Activated B cell treated with CpG ODN at 0.5 μM for 24 hours (primary cell): ENCODE data around the gene PCDH9. TPM values are rescaled to one million over a fixed set of nuclear protein-coding genes. Genes with fewer than 3 reads are reported as not detected.

Experiments
- ATAC-seq: fragments of 200-7000 bp; cut with Tn5 transposase; one replicate; pipeline ENCODE4 v1.10.0; 2021; ENCODE audit warnings: low read depth, mild to moderate bottlenecking, moderate library complexity
- CTCF ChIA-PET: fragments of 350-600 bp; sonication (Branson Sonifier 250); formaldehyde crosslinking; loops from one replicate; lab custom pipeline; 2021; ENCODE audit warnings: antibody characterized with exemption; lab: Charles Lee
- POLR2A ChIA-PET: fragments of 350-600 bp; sonication (Branson Sonifier 250); formaldehyde crosslinking; loops from one replicate; lab custom pipeline; 2021; ENCODE audit warnings: antibody characterized with exemption; lab: Charles Lee
- DNase-seq: peaks from one replicate; pipeline ENCODE4 v3.0.0; 2022
- H3K27ac Mint-ChIP-seq: one replicate; pipeline ENCODE4 v1.8.0; 2020; ENCODE audit warnings: mixed read lengths
- H3K27me3 Mint-ChIP-seq: one replicate; pipeline ENCODE4 v1.8.0; 2021; ENCODE audit warnings: mixed read lengths
- H3K36me3 Mint-ChIP-seq: one replicate; pipeline ENCODE4 v1.8.0; 2021; ENCODE audit warnings: low read depth, mixed read lengths
- H3K4me1 Mint-ChIP-seq: one replicate; pipeline ENCODE4 v1.8.0; 2021; ENCODE audit warnings: mixed read lengths
- H3K4me3 Mint-ChIP-seq: one replicate; pipeline ENCODE4 v1.8.0; 2020; ENCODE audit warnings: mild to moderate bottlenecking, mixed read lengths
- H3K9me3 Mint-ChIP-seq: one replicate; pipeline ENCODE4 v1.8.0; 2020; ENCODE audit warnings: mixed read lengths
- CTCF ChIP-seq: fragments of 200-600 bp; IDR thresholded peaks from one replicate; pipeline ENCODE4 v1.8.0; 2022; ENCODE audit warnings: antibody characterized with exemption, mild to moderate bottlenecking
- intact Hi-C: fragments of 100-400 bp; cut with micrococcal nuclease; formaldehyde crosslinking; loops from one replicate; pipeline ENCODE4 v1.15.1; 2024
- total RNA-seq: library from RNA; stranded (reverse); gene quantifications from 2 replicates; pipeline ENCODE4 v1.2.3, GENCODE V29; 2022

The PCDH9 gene
- total RNA-seq, 1 donor from 2014 or later = 6.4 TPM

DNA sequence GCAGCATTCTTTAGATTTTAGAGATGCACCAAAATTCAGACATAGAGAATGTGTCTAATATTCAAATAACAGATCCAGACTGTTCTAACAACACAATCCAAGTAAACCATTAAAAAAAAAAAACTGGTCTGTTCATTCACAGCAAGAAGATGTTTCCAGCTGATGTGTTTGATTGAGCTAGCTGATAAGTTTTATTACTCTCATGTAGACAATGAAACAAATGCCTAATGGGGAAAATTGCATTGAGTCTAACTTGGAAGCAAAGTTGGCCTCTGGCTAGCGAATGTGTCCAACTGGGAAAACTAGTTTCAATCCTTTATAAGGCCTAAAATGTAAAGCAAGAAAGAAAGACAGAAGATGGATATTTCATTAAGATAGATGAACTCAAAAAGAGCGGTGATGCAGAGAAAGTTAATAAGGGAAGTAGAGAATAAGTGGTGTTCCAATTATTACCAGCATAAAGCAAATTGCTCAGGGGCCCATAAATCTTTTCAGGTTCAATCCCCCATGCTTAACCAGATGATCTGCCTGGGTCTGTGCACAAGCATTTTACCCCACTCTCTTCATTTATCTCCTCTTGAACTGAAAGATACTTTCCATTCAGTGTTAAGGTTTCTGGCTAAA, 54.2 kb downstream of the PCDH9 start:
- no peak overlapping the region for H3K4me3 Mint-ChIP-seq
- DNase-seq (no peak), ATAC-seq (no peak)
- no peaks in the 10 kb centered on the region for H3K36me3 Mint-ChIP-seq
- ChIA-PET CTCF (no interaction called here), POLR2A (no interaction called here)
- intact Hi-C loops = no loop called here
- no peaks in the 10 kb centered on the region for H3K9me3 Mint-ChIP-seq
- no peak overlapping the region for H3K27ac Mint-ChIP-seq
- H3K27me3 Mint-ChIP-seq = no peaks in the 10 kb centered on the region
- no peak for TF ChIP-seq CTCF
- H3K4me1 Mint-ChIP-seq = no peaks in the 10 kb centered on the region

- POLR2A ChIA-PET = interaction anchor here (0.7 kb wide), 1 partner anchor 1029 kb away, joined by 3 read pairs; no protein-coding TSS in a partner anchor
- Mint-ChIP-seq H3K27ac (no peak overlapping the region), H3K9me3 (no peaks in the 10 kb centered on the region), H3K36me3 (no peaks in the 10 kb centered on the region), H3K4me3 (no peak overlapping the region), H3K27me3 (no peaks in the 10 kb centered on the region), H3K4me1 (no peaks in the 10 kb centered on the region)
- DNase-seq = no peak
- CTCF ChIA-PET = no interaction called here
- TF ChIP-seq CTCF = no peak
- intact Hi-C loops = no loop called here
- ATAC-seq = no peak
These were observed 61.8 kb downstream of the PCDH9 start for GRCh38 chr13:67168384-67168783.

- intact Hi-C loops = no loop called here
- POLR2A ChIA-PET = no interaction called here
- no peaks in the 10 kb centered on the region for H3K36me3 Mint-ChIP-seq
- no peak overlapping the region for H3K4me3 Mint-ChIP-seq
- DNase-seq = no peak
- H3K27ac Mint-ChIP-seq = no peak overlapping the region
- no peaks in the 10 kb centered on the region for H3K27me3 Mint-ChIP-seq
- CTCF ChIA-PET = no interaction called here
- no peaks in the 10 kb centered on the region for H3K9me3 Mint-ChIP-seq
- TF ChIP-seq CTCF = no peak
- ATAC-seq = no peak
- no peaks in the 10 kb centered on the region for H3K4me1 Mint-ChIP-seq
These were observed 62.7 kb downstream of the PCDH9 start for GRCh38 chr13:67167420-67167819.

DNA sequence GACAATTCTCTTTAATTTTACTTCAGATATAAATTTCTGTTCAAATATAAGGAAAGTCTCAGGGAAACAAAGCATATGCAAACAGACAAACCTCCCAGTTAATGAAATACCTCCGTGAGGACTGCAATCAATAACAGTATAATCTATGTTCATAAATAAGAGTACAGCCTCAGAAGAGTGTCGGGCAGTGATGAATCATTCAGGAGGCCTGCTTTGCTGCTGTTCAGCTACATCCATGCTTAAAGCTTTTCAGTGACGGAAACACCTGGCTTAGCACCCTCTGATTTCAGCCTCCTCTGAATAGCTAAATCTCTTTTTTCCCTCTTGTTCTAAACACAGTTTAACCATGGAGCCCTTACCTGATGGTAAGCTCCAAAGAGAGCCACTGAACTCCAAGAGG, 69.0 kb downstream of the PCDH9 start:
- ATAC-seq = no peak
- Mint-ChIP-seq H3K36me3 (no peaks in the 10 kb centered on the region), H3K9me3 (no peaks in the 10 kb centered on the region), H3K27ac (no peak overlapping the region), H3K4me3 (no peak overlapping the region), H3K27me3 (no peaks in the 10 kb centered on the region), H3K4me1 (no peaks in the 10 kb centered on the region)
- ChIA-PET POLR2A (no interaction called here), CTCF (no interaction called here)
- no peak for DNase-seq
- TF ChIP-seq CTCF = no peak
- intact Hi-C loops = no loop called here

- H3K4me3 Mint-ChIP-seq = no peak overlapping the region
- ATAC-seq (no peak), DNase-seq (no peak)
- no peaks in the 10 kb centered on the region for H3K36me3 Mint-ChIP-seq
- no peaks in the 10 kb centered on the region for H3K4me1 Mint-ChIP-seq
- H3K27ac Mint-ChIP-seq = no peak overlapping the region
- H3K9me3 Mint-ChIP-seq = peaks cover 2% of the 10 kb centered on the region
- intact Hi-C loops = no loop called here
- no peak for TF ChIP-seq CTCF
- CTCF ChIA-PET = no interaction called here
- POLR2A ChIA-PET = no interaction called here
- no peaks in the 10 kb centered on the region for H3K27me3 Mint-ChIP-seq
These were observed 71.2 kb downstream of the PCDH9 start for GRCh38 chr13:67158903-67159302.
